GM19035 (cell line): Measurements from ENCODE around the gene MFSD11.
"Not testable (repeated sequence)": the region's sequence is repeated elsewhere in the genome, so short reads cannot be mapped to it uniquely, and the experiment has no call there.

Source experiments
- ATAC-seq: cut with Tn5 transposase; IDR thresholded peaks from one replicate; pipeline ENCODE4 v1.9.1; 2021; ENCODE audit not compliant: unreplicated experiment

MFSD11 gene

GRCh38 chr17:76737676-76738467 is at the start of gene MFSD11:
Gene MFSD11 (plus strand): TSS chr17:76738119. CDS start chr17:76738353, 234 bp downstream.
- peak; percentile 51 for ATAC-seq

GRCh38 chr17:76688165-76688622 is 49.7 kb upstream of the MFSD11 start:
- no peak for ATAC-seq

- ATAC-seq, result no peak
Measured at GRCh38 chr17:76689859-76690258, 48.1 kb upstream of the MFSD11 start.

GRCh38 chr17:76690596-76691280 is 47.2 kb upstream of the MFSD11 start:
- no peak for ATAC-seq

GRCh38 chr17:76691379-76692191 is 46.3 kb upstream of the MFSD11 start:
- ATAC-seq, result no peak

GRCh38 chr17:76695059-76695831 is 42.7 kb upstream of the MFSD11 start:
- ATAC-seq, result no peak

GRCh38 chr17:76696763-76697701 is 40.9 kb upstream of the MFSD11 start:
- no peak for ATAC-seq

- no peak for ATAC-seq
Measured at GRCh38 chr17:76697702-76698465, 40.0 kb upstream of the MFSD11 start.

- ATAC-seq, result not testable (repeated sequence)
Measured at GRCh38 chr17:76698466-76698977, 39.4 kb upstream of the MFSD11 start.

GRCh38 chr17:76700270-76700616 is 37.7 kb upstream of the MFSD11 start:
- ATAC-seq, result no peak

GRCh38 chr17:76700617-76701470 is 37.1 kb upstream of the MFSD11 start:
- ATAC-seq, result no peak

- ATAC-seq, result no peak
Measured at GRCh38 chr17:76701471-76701967, 36.4 kb upstream of the MFSD11 start.

- ATAC-seq, result no peak
Measured at GRCh38 chr17:76702076-76702475, 35.8 kb upstream of the MFSD11 start.

GRCh38 chr17:76702941-76703637 is 34.8 kb upstream of the MFSD11 start:
- ATAC-seq, result no peak

- no peak for ATAC-seq
Measured at GRCh38 chr17:76704805-76705204, 33.1 kb upstream of the MFSD11 start.

GRCh38 chr17:76706817-76707216 is 31.1 kb upstream of the MFSD11 start:
- no peak for ATAC-seq
